GM12891 (cell line): ENCODE measurements around the gene MTG1.
A peak's percentile ranks its signal among the peaks of the same experiment; 100 is the strongest.

Experiments used
- DNase-seq: peaks from one replicate; pipeline ENCODE4 v3.0.0; 2011; ENCODE audit warnings: low spot score; ENCODE audit not compliant: insufficient read length
- FAIRE-seq: peaks from 2 replicates; lab custom pipeline; 2011; peaks lifted over from hg19 to GRCh38; lab: Jason Lieb, UNC
- PAX5 ChIP-seq: IDR thresholded peaks from 2 replicates; pipeline ENCODE4 v1.6.1; 2011; ENCODE audit warnings: low read length, moderate library complexity, mild to moderate bottlenecking; ENCODE audit not compliant: insufficient read depth, severe bottlenecking
- POLR2A ChIP-seq: IDR thresholded peaks from 2 replicates; pipeline ENCODE4 v1.6.1; 2011; ENCODE audit warnings: low read depth, low read length, control low read depth
- POLR2AphosphoS5 ChIP-seq: IDR thresholded peaks from 2 replicates; pipeline ENCODE4 v1.6.1; 2011; ENCODE audit warnings: low read depth, low read length, control low read depth
- POU2F2 ChIP-seq: IDR thresholded peaks from 2 replicates; pipeline ENCODE4 v1.6.1; 2011; ENCODE audit warnings: low read depth, mild to moderate bottlenecking, control low read depth, low read length, moderate library complexity
- SPI1 ChIP-seq: IDR thresholded peaks from 2 replicates; pipeline ENCODE4 v1.6.1; 2011; ENCODE audit warnings: low read depth, low read length, control low read depth
- TAF1 ChIP-seq: IDR thresholded peaks from 2 replicates; pipeline ENCODE4 v1.6.1; 2011; ENCODE audit warnings: low read depth, low read length, control low read depth

MTG1 gene

DNA sequence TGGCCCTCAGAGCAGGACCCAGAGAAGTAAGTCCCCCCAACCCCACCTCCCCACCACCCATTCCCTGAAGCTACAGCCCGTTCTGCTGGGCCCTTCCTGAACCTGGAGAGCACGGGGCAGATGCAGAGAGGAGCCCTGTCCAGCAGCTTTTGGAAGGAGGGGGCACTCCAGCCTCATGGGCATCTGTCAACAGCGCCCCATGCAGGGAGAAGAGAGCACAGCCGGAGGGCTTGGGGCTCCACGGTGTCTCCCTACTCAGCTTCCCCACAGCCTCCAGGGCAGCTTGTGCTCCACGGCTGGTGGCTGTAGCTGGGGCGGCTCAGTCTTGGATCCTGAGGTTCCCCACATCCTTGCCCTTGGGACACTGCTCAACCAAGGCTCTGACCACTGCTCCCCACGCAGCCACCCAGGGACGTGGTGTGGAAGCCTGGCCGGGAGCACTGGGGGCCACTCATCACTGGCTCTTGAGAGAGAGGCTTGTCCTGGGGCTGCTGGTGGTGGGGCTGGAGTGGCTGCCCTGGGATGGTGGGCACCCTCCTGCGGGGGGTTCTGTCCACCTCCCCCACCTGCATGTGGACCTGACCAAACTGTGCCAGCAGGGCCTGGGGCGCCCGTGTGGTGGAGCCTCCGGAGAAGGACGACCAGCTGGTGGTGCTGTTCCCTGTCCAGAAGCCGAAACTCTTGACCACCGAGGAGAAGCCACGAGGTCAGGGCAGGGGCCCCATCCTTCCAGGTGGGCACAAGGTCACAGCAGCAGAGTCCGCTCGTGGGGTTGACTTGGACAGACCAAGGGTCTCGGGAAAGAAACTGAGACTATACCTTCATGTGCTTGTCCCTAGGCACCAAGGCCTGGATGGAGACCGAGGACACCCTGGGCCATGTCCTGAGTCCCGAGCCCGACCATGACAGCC lies 42.3 kb upstream of the MTG1 start:
- no peak for TF ChIP-seq TAF1
- TF ChIP-seq POLR2A = no peak
- no peak for TF ChIP-seq PAX5
- TF ChIP-seq POU2F2 = no peak
- TF ChIP-seq POLR2AphosphoS5 = no peak
- TF ChIP-seq SPI1 = no peak
- DNase-seq (no peak), FAIRE-seq (no peak)

DNA sequence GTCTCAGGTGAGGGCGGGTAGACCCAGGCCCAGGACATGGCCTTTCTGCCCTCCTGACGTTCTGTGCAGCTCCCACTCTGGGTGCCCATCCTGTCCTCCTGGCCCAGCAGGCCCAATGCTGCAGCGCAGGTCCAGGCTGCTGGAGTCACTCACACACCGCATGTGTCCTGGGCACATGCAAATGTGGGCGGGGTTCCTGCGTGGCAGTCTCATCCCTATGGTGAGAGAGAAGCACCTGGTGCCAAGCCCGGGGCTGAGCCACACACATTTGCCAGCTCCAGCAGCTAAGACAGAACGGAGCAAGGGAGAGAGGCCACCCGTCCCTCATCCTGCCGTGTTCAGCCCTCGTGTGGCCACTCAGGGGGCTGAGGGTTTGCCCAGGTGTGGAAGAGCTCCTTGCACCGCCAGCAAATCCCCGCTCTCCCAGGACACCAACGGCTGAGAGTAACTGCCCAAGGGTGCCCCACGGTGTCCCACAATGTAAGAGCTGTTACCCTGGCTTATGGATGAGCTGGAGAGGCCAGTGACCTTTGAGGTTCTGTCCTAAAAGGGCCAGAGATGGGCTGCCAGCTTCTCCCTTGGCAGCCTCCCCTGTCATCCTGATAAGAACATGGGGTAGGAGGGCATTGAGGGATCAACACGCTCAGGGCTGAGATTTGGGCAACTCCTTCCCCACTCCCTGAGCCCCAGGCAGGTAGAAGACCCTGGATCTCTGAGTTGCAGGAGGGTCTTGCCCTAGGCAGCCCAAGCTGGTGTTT lies 40.6 kb upstream of the MTG1 start:
- no peak for FAIRE-seq
- DNase-seq = no peak
- TF ChIP-seq TAF1 (no peak), POLR2AphosphoS5 (no peak), POLR2A (no peak), SPI1 (no peak), POU2F2 (no peak), PAX5 (no peak)

DNA sequence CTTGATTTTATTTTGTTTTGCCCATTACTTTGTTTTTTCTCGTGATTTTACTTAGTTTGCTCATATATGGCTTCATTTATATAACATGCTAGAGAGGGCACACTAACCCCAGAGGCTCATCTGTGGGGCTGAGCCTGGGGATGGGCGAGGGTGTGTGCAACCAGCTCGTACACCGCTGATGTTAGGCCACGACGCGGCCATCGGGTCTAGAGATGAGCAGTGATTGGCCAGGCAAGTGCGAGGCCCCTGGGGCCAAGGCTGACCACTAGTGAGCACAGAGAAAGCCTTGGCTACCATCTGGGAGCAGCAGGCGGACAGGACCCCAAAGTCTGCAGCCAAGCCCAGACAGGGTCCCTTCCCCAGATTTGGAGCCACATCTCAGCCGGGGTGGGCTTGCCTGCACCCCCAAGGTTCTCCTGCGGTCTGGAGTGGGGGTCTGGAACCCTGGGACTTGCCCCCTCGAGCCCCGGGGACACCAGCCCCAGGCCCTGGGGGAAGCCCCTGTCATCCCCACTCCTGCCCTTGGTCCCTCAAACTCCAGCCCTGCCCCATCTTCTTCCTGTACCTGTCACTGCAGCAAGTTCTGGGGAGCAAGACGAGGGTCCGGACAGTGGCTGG lies 39.9 kb upstream of the MTG1 start:
- TF ChIP-seq POLR2AphosphoS5 = no peak
- TF ChIP-seq POU2F2 = no peak
- no peak for TF ChIP-seq SPI1
- TF ChIP-seq TAF1 = no peak
- TF ChIP-seq POLR2A = no peak
- TF ChIP-seq PAX5 = no peak
- DNase-seq (no peak), FAIRE-seq (no peak)

DNA sequence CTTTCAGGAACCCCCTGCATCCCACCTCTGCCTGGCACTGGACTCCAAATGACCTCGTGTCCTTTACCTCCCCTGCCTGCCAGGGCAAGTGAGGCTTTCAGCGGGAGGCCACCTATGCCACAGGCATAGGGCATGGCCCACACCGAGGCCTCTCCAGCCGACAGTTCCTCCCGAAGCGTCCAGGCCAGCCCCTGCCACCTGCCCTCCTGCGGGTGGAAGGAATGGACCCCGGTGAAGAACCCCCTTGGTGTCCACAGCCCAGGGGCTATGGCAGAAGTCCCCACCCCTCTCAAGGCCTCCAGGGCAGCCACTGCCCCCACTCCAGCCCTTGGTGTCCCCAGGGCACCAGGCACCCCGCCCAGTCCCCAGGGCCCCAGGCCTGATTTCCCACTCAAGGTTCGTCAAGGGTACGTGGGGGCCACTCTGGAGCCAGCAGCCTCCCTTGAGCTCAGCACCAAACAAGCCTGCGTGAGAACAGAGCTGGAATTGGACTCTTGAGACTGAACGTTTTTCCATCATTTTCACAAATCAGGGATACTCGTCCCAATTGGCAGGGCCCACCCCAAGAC lies 39.2 kb upstream of the MTG1 start:
- no peak for TF ChIP-seq POLR2A
- no peak for TF ChIP-seq SPI1
- TF ChIP-seq PAX5 = no peak
- no peak for TF ChIP-seq POLR2AphosphoS5
- no peak for TF ChIP-seq POU2F2
- FAIRE-seq = no peak
- no peak for DNase-seq

DNA sequence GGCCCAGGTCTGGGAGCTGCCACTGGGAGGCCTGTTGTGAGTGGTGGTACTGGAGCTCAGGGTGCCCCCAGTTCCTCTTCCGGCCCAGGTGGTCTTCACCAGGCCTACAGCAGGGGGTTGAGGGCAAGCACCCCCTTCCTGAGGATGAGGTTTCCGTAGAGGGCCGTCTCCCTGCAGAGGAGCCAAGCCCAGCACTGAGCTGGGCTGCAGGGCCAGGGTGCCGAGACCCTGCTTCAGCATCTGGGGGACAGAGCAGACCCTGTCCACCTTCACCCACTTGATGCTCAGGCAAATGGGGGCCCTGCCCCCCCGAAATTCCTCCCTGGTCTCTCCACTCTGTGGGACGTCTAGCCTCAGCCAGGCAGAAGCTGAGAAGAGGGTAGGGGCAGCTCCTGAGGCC lies 38.7 kb upstream of the MTG1 start:
- DNase-seq (no peak), FAIRE-seq (no peak)
- TF ChIP-seq PAX5 = no peak
- TF ChIP-seq POLR2A = no peak
- TF ChIP-seq POLR2AphosphoS5 = no peak
- TF ChIP-seq TAF1 = no peak
- no peak for TF ChIP-seq POU2F2
- TF ChIP-seq SPI1 = no peak

DNA sequence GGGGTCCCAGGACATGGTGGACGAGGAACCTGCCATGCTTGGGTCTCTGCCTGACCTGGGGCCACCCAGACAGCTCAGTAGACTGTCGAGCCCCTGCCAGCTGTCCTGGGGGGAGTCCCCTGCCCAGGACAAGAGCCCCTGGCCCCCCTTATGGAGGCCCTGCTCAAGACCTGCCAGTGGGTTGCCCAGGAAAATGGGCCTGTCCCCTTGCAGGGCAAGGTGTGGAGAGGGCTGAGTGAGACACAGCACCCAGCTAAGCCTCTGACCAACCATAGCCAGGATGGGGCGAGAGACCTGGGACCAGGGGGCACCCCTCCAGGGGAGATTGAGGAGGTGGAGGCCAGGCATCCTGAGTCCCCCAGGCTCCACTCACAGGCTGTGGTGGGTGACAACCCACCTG lies 38.0 kb upstream of the MTG1 start:
- FAIRE-seq = no peak
- no peak for TF ChIP-seq POLR2AphosphoS5
- no peak for TF ChIP-seq SPI1
- TF ChIP-seq TAF1 = no peak
- no peak for TF ChIP-seq POU2F2
- no peak for TF ChIP-seq POLR2A
- TF ChIP-seq PAX5 = no peak

DNA sequence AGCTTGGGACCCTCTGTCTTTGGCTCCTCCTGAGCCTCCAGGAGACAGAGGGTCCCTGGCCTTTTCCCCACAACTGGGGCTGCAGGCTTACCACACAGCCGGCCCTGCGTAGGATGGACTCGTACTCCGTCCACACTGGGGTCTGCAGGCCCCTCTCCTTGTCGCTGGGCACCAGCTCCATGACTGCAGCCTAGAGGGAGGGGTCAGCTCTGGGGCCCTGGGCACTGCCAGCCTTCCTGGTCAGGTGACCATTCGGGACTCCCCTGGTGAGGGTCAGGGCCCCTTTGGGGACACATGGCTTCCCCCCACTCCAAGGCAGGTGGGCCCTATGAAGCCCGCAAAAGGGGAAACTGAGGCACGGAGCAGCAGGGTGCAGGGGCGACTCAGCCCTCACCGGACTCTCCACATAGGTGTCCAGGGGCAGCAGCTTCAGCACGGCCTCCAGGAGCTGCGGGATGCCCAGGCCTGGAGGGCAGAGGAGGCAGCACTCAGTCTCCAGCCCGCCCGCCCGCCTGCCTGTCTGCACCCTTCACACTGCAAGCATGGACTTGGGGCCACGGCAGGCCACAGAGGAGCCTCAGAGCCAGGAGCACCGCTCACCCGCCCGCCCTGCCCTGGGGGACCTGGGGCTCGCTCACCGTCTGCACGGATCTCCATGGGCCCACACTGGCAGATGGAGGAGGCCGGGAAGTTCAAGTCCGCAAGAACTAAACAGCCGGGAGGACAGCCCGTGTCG lies 37.2 kb upstream of the MTG1 start:
- no peak for DNase-seq
- no peak for FAIRE-seq
- no peak for TF ChIP-seq TAF1

More for the DNA sequence above, 38.0 kb upstream of the MTG1 start:
- no peak for DNase-seq

DNA sequence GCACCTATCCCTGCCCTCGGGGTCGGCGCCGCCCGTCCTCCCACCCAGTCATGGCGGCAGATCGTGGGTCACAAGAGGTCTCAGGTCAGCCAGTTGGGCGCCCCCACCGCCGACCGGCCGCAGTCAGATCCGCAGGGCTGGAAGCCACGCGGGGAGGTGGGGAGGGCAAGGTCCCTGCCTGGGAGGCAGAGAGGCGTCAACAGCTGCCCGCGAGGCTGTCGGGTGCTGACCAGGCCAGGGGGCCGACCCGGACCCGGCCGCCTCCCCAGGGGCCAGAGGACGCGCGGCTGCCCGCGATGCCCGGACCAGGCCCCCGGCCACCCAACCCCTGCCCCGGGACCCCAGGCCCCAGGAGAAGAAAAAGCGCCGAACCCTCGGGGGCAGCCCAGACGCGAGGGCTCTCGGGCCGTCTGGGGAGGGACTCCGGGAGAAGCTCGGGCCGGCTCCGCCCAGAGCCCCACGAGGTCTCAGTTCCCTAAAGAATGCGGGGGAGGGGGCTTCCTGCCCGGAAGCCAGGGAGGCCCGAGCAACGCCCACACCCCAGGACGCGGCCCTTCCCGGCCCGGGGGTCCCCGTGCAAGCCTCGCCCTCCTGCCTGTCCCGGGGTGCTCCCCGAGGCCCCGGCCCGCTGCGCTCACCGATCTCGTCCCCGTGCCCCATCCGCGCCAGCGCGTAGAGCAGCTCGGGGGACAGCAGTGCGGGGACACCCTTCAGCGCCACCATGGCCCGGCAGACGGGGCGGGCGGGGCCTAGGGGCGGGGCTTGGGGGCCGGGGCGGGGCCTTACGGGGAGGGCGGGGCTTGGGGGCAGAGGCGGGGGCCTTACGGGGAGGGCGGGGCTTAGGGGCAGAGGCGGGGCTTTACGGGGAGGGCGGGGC lies 36.4 kb upstream of the MTG1 start, which contains the start of gene FUOM:
FUOM (minus strand) TSS at position 735 of the 877 bp plus-strand sequence; CDS start at position 723, 12 bp downstream.
- FAIRE-seq (peak; percentile 71), DNase-seq (peak; percentile 98)
- TF ChIP-seq SPI1 (peak; percentile 83), TAF1 (peak; percentile 16; the same call in 1 of the 2 replicates), POLR2AphosphoS5 (no peak)
